PC-3 (cell line): Measurements from ENCODE around the gene GSC2. TPM values are rescaled to one million over a fixed set of nuclear protein-coding genes. Genes with fewer than 3 reads are reported as not detected.

ENCODE experiments used
- ATAC-seq: fragments of 200-7000 bp; cut with Tn5 transposase; 2 replicates; pipeline ENCODE4 v1.9.1; 2020; ENCODE audit warnings: mild to moderate bottlenecking, moderate library complexity
- BruUV-seq: library from RNA; stranded (reverse); fragments of 400-500 nt; replicated peaks from 2 replicates; lab custom pipeline; 2021; lab: Mats Ljungman, UMichigan
- CTCF ChIA-PET: fragments of 300-600 bp; sonication (Branson Sonifier 250); formaldehyde crosslinking; loops from one replicate; lab custom pipeline; 2022; ENCODE audit warnings: antibody characterized with exemption; lab: Charles Lee
- POLR2A ChIA-PET: fragments of 300-600 bp; sonication (Branson Sonifier 250); formaldehyde crosslinking; loops from one replicate; lab custom pipeline; 2022; ENCODE audit warnings: antibody characterized with exemption; ENCODE audit not compliant: unreplicated experiment; lab: Charles Lee
- DNase-seq: peaks from one replicate; pipeline ENCODE4 v3.0.0-alpha.2; 2015
- H2AFZ ChIP-seq: fragments of 300-600 bp; sonication (generic); 2 replicates; pipeline ENCODE4 v1.6.0; 2016; ENCODE audit warnings: antibody characterized with exemption, low read length
- H3F3A ChIP-seq: fragments of 300-600 bp; sonication (generic); one replicate; pipeline ENCODE4 v1.6.0; 2017; ENCODE audit warnings: antibody characterized with exemption, low read length, control low read depth, mild to moderate bottlenecking; ENCODE audit not compliant: unreplicated experiment
- H3K27ac ChIP-seq: fragments of 300-600 bp; sonication (generic); 2 replicates; pipeline ENCODE4 v1.5.1; 2016; ENCODE audit warnings: mild to moderate bottlenecking, low read length
- H3K27me3 ChIP-seq: fragments of 300-600 bp; sonication (generic); 2 replicates; pipeline ENCODE4 v1.6.1; 2016; ENCODE audit warnings: low read length, mixed read lengths
- H3K36me3 ChIP-seq: fragments of 300-600 bp; sonication (generic); 2 replicates; pipeline ENCODE4 v1.6.1; 2016; ENCODE audit warnings: low read depth, mixed run types, low read length, mixed read lengths
- H3K4me1 ChIP-seq: fragments of 300-600 bp; sonication (generic); 2 replicates; pipeline ENCODE4 v1.5.1; 2016; ENCODE audit warnings: low read length; ENCODE audit not compliant: insufficient read depth
- H3K4me2 ChIP-seq: fragments of 300-600 bp; sonication (generic); 2 replicates; pipeline ENCODE4 v1.6.0; 2016; ENCODE audit warnings: low read length
- H3K4me3 ChIP-seq: fragments of 300-600 bp; sonication (generic); 2 replicates; pipeline ENCODE4 v1.5.1; 2016; ENCODE audit warnings: mild to moderate bottlenecking, low read length, mixed read lengths
- H3K79me2 ChIP-seq: fragments of 300-600 bp; sonication (generic); 2 replicates; pipeline ENCODE4 v1.6.1; 2017; ENCODE audit warnings: low read length, mixed read lengths
- H3K9ac ChIP-seq: fragments of 300-600 bp; sonication (generic); 2 replicates; pipeline ENCODE4 v1.6.0; 2016; ENCODE audit warnings: mild to moderate bottlenecking, low read length
- H3K9me2 ChIP-seq: fragments of 300-600 bp; sonication (generic); replicated peaks from 2 replicates; pipeline ENCODE4 v1.6.1; 2016; ENCODE audit warnings: mixed run types, low read length, mixed read lengths
- H3K9me3 ChIP-seq: fragments of 300-600 bp; sonication (generic); 2 replicates; pipeline ENCODE4 v1.6.1; 2016; ENCODE audit warnings: low read length, mixed read lengths
- H4K20me1 ChIP-seq: fragments of 300-600 bp; sonication (generic); 2 replicates; pipeline ENCODE4 v1.6.1; 2016; ENCODE audit warnings: low read length, mixed read lengths
- CTCF ChIP-seq: fragments of 300-600 bp; sonication (generic); conservative IDR thresholded peaks from 2 replicates; pipeline ENCODE4 v1.5.1; 2017; ENCODE audit warnings: antibody characterized with exemption, low read depth, mild to moderate bottlenecking, low read length
- EZH2 ChIP-seq: fragments of 300-600 bp; sonication (generic); IDR thresholded peaks from one replicate; pipeline ENCODE4 v1.6.1; 2017; ENCODE audit warnings: antibody characterized with exemption, mild to moderate bottlenecking, low read length; ENCODE audit not compliant: unreplicated experiment
- EZH2phosphoT487 ChIP-seq: fragments of 300-600 bp; sonication (generic); IDR thresholded peaks from 2 replicates; pipeline ENCODE4 v1.6.1; 2018; ENCODE audit warnings: mild to moderate bottlenecking, antibody characterized with exemption, low read length, borderline replicate concordance
- intact Hi-C: fragments of 100-400 bp; cut with micrococcal nuclease; formaldehyde crosslinking; loops from 2 replicates; pipeline ENCODE4 v1.9.0; 2023
- total RNA-seq: library from RNA; depleted of rRNA; stranded (reverse); fragments of >200 nt; gene quantifications from 2 replicates; pipeline ENCODE4 v1.2.3, GENCODE V29; 2014

Gene GSC2
- total RNA-seq, 1 experiment from 2014 or later = not detected

GRCh38 chr22:19177164-19178064, 27.3 kb upstream of the GSC2 start:
- BruUV-seq = no TSS peak
- Histone ChIP-seq H3K36me3 (no peaks in the 10 kb centered on the region), H2AFZ (peak overlapping the region; percentile 50), H3F3A (no peaks in the 10 kb centered on the region), H3K9me3 (no peaks in the 10 kb centered on the region), H3K4me3 (peak overlapping the region; percentile 88), H3K27ac (no peak overlapping the region; the same call in 1 of the 2 replicates), H3K79me2 (peaks cover 51% of the 10 kb centered on the region), H3K9ac (peak overlapping the region; percentile 81), H3K9me2 (no peaks in the 10 kb centered on the region), H3K4me1 (peaks cover 15% of the 10 kb centered on the region; the same call in 1 of the 2 replicates), H3K4me2 (peak overlapping the region; percentile 90), H4K20me1 (no peaks in the 10 kb centered on the region), H3K27me3 (no peaks in the 10 kb centered on the region)
- TF ChIP-seq EZH2 (no peak), EZH2phosphoT487 (no peak), CTCF (no peak)
- ATAC-seq (0 out of 2 replicates have a peak, but pooled peaks have one; percentile 5), DNase-seq (no peak)
- CTCF ChIA-PET = no interaction called here
- intact Hi-C loops = loop anchor here (2.0 kb wide), 3 partner anchors 33 to 109 kb away; partner anchors contain the start of gene ESS2
- POLR2A ChIA-PET = no interaction called here

- no peaks in the 10 kb centered on the region for H3F3A ChIP-seq
- ChIA-PET CTCF (no interaction called here), POLR2A (no interaction called here)
- H3K9me2 ChIP-seq = no peaks in the 10 kb centered on the region
- H3K4me1 ChIP-seq = peaks cover 16% of the 10 kb centered on the region; the same call in 1 of the 2 replicates
- H3K4me3 ChIP-seq = peak overlapping the region; percentile 88
- peak overlapping the region; percentile 90 for H3K4me2 ChIP-seq
- no peak overlapping the region for H2AFZ ChIP-seq
- peak overlapping the region; percentile 81 for H3K9ac ChIP-seq
- H4K20me1 ChIP-seq = no peaks in the 10 kb centered on the region
- peaks cover 58% of the 10 kb centered on the region for H3K79me2 ChIP-seq
- H3K36me3 ChIP-seq = no peaks in the 10 kb centered on the region
- H3K9me3 ChIP-seq = no peaks in the 10 kb centered on the region
- ATAC-seq = no peak
- H3K27ac ChIP-seq = no peak overlapping the region
- H3K27me3 ChIP-seq = no peaks in the 10 kb centered on the region
- intact Hi-C loops = no loop called here
- TSS peak; percentile 34 for BruUV-seq
- TF ChIP-seq EZH2 = no peak
- TF ChIP-seq CTCF = no peak
- TF ChIP-seq EZH2phosphoT487 = no peak
- no peak for DNase-seq
Observed at GRCh38 chr22:19176732-19177131, 26.6 kb upstream of the GSC2 start.
